H7 (cell line): ENCODE results near the gene C19orf47. TPM values are rescaled to one million over a fixed set of nuclear protein-coding genes. Genes with fewer than 3 reads are reported as not detected.
"Not testable (repeated sequence)": the region's sequence is repeated elsewhere in the genome, so short reads cannot be mapped to it uniquely, and the experiment has no call there.

Experiments used
- DNase-seq: peaks from one replicate; pipeline ENCODE4 v3.0.0; 2012
- H3K27me3 ChIP-seq: 2 replicates; pipeline ENCODE4 v1.6.0; 2011; ENCODE audit warnings: mild to moderate bottlenecking, low read length; ENCODE audit not compliant: control insufficient read depth, insufficient read depth
- H3K36me3 ChIP-seq: replicated peaks from 2 replicates; pipeline ENCODE4 v1.5.1; 2011; ENCODE audit warnings: low read length; ENCODE audit not compliant: control insufficient read depth, insufficient read depth
- H3K4me3 ChIP-seq: 2 replicates; pipeline ENCODE4 v1.5.1; 2011; ENCODE audit warnings: low read depth, mild to moderate bottlenecking, control low read depth, low read length, moderate library complexity; ENCODE audit not compliant: insufficient read depth
- total RNA-seq: library from RNA; depleted of rRNA; stranded (reverse); fragments of >200 nt; shearing (Covaris generic); gene quantifications from 2 replicates; pipeline ENCODE4 v1.2.3, GENCODE V29; 2014

The C19orf47 gene
- total RNA-seq, 1 experiment from 2014 or later, result 11.8 TPM

GRCh38 chr19:40342644-40343311 lies 5.4 kb downstream of the C19orf47 start:
- no peak overlapping the region for H3K4me3 ChIP-seq
- no peak for DNase-seq
- no peaks in the 10 kb centered on the region for H3K27me3 ChIP-seq
- no peaks in the 10 kb centered on the region for H3K36me3 ChIP-seq

DNA sequence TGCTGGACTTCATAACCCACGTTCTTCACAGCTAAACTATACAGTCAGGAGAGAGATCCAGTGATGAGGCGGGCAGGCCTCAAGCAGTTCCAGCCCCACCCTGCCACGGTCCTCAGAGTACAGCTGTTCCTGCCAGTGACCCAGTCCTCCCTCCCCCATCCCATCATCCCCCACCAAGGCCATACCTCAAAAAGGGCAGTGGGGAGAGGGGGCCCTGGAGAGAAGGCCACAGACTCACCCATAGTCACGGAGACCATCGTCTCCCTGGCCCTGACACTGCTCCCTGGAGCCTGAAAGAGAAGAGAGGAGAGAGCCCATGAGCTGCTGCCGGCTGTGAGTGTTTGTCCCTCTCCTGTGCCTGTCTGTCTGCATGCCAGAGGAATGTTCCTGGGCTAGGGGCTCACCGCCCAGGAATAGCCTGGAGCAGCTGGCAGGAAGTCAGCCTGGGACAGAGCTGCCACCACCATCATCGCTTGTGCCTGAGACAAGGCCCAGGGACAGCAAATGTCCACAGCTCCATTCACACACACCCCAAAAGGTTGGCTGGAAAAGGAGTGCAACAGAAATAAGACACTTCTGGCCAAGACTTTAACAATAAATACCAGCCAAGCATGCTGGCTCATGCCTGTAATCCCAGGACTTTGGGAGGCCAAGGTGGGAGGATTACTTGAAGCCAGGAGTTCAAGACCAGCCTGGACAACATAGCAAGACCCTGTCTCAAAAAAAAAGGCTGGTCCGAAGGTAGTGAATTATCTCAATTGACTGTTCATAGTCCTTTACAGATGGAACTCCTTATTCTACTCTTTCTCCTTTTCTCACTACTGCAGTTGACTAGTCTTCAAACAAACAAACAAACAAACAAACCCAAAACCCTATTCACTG lies 6.4 kb downstream of the C19orf47 start:
- no peak for DNase-seq
- Histone ChIP-seq H3K36me3 (no peaks in the 10 kb centered on the region), H3K4me3 (no peak overlapping the region), H3K27me3 (no peaks in the 10 kb centered on the region)

DNA sequence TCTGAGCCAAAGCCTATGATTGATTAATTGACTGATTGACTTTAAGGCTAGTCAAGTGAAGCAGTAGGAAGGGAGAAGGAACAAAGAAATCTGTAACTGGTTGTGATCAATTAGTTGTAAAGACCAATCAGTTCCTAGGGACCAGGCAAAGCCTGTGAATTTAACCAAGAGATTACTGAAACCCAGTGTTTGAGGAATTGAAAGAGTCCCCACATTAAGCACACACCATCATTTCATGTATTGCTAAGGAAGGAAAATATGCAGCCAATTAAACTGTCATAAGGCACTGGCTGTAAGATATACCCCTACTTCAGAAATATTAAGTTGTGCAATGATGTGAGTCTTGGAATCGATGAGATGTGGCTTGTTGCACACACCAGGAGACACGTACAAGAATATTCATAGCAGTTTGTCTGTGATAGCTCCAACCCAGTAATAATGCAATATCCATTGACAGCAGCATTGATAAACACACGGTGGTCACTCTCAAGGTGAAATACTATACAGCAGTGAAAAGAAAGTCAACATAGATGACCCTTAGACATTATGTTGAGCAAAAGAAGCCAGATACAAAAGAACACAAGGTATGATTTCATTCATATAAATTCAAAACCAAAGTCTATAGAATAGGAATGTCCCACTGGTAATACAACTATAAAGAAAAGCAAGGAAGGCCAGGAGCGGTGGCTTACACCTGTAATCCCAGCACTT lies 9.0 kb downstream of the C19orf47 start:
- Histone ChIP-seq H3K36me3 (peaks cover 3% of the 10 kb centered on the region), H3K4me3 (no peak overlapping the region), H3K27me3 (no peaks in the 10 kb centered on the region)
- no peak for DNase-seq

- H3K4me3 ChIP-seq, result no peak overlapping the region
- DNase-seq, result no peak
- peaks cover 5% of the 10 kb centered on the region for H3K36me3 ChIP-seq
- H3K27me3 ChIP-seq, result no peaks in the 10 kb centered on the region
Measured at GRCh38 chr19:40337594-40337993, 10.6 kb downstream of the C19orf47 start.

- H3K4me3 ChIP-seq, result no peak overlapping the region
- no peak for DNase-seq
Measured at GRCh38 chr19:40337107-40337506, 11.1 kb downstream of the C19orf47 start.

DNA sequence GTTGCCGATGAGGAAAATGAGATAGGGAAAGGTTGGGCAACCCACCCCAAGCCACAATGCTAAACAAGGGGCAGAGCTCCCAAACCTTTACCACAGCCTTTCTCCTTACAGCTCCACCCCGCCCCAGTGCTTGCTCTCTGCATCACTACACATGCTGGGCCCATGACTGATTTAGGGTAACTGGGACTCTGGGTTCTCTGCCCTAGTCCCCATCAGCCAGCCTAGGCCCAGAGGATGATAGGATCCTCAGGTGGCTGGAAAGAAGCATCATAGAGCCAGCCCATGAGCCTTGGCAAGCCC lies 11.6 kb downstream of the C19orf47 start:
- no peak for DNase-seq
- no peak overlapping the region for H3K4me3 ChIP-seq
- H3K36me3 ChIP-seq, result peaks cover 6% of the 10 kb centered on the region
- no peaks in the 10 kb centered on the region for H3K27me3 ChIP-seq

More at GRCh38 chr19:40337107-40337506, 11.1 kb downstream of the C19orf47 start:
- Histone ChIP-seq H3K27me3 (no peaks in the 10 kb centered on the region), H3K36me3 (peaks cover 5% of the 10 kb centered on the region)

- Histone ChIP-seq H3K27me3 (no peaks in the 10 kb centered on the region), H3K4me3 (no peak overlapping the region), H3K36me3 (peaks cover 7% of the 10 kb centered on the region)
- no peak for DNase-seq
Measured at GRCh38 chr19:40335855-40336600, 12.2 kb downstream of the C19orf47 start.

GRCh38 chr19:40335101-40335500 lies 13.1 kb downstream of the C19orf47 start:
- peaks cover 10% of the 10 kb centered on the region for H3K36me3 ChIP-seq

DNA sequence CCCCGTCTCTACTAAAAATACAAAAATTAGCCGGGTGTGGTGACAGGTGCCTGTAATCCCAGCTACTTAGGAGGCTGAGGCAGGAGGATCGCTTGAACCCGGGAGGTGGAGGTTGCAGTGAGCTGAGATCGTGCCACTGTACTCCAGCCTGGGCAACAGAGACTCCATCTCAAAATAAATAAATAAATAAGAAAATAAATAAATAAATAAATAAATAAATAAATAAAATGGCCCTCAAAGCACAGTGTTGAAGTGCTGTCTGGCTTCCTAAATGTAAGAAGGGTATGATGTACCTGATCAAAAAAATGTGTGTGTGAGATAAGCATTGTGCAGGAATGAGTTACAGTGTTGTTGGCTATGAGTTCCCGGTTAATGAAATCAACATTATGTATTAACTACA lies 15.1 kb downstream of the C19orf47 start:
- H3K36me3 ChIP-seq, result peaks cover 17% of the 10 kb centered on the region
- not testable (repeated sequence) for H3K27me3 ChIP-seq, H3K4me3 ChIP-seq, DNase-seq

More at GRCh38 chr19:40335101-40335500, 13.1 kb downstream of the C19orf47 start:
- Histone ChIP-seq H3K27me3 (no peaks in the 10 kb centered on the region), H3K4me3 (no peak overlapping the region)
- no peak for DNase-seq

DNA sequence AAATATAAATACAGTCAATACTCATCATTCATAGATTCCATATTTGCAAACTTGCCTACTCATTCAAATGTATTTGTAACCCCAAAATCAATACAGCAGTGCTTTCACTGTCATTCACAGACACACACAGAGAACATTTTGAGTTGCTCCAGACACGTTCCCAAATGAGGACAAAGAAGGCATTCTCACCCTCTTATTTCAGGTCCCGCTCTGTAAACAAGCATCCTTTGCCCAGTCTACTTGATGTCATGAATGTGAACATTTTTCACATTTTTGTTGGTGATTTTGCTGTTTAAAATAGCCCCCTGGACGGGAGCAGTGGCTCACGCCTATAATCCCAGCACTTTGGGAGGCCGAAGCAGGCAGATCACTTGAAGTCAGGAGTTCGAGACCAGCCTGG lies 15.5 kb downstream of the C19orf47 start:
- peaks cover 21% of the 10 kb centered on the region for H3K36me3 ChIP-seq
- no peak for DNase-seq
- H3K4me3 ChIP-seq, result no peak overlapping the region
- no peaks in the 10 kb centered on the region for H3K27me3 ChIP-seq

DNA sequence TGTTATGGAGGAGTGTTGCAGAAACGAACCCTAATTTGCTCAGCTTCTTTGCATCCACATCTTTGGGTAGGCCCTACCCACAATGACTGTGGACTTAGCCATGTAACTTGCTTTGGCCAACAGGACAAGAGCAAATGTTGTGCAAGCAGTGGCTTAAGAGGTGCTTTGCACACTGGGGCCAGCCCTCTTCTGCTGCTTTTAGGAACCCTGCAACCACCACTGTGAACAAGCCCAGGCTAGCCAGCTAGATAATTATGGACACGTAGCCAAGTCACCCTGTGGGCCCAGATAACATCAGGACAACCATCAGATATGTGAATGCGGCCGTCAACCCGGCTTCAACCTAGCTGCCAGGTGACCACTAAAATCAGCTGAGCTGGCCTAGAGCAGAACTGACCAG lies 17.1 kb downstream of the C19orf47 start:
- no peak overlapping the region for H3K4me3 ChIP-seq
- DNase-seq, result no peak
- no peaks in the 10 kb centered on the region for H3K27me3 ChIP-seq
- H3K36me3 ChIP-seq, result peaks cover 25% of the 10 kb centered on the region

DNA sequence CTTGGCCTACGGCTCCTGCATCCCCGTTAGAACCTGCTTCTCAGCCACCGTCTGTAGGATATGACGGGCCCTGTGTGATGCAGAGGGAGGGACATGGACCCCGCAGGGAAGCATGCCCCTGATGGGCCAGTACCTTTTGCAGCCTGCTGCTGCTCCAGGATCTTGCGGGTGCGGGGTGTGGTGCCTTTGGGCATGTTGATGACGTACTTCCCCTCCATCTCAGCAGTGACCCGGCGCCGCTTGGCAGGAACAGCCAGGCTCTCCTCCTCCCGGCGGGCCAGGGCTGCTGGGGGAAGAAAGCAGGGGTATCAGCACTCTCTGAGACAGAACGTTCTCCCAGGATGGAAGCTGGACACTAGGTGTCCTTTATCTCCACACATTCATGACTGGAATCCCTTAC lies 22.0 kb downstream of the C19orf47 start:
- peaks cover 25% of the 10 kb centered on the region for H3K36me3 ChIP-seq
- no peaks in the 10 kb centered on the region for H3K27me3 ChIP-seq
- no peak for DNase-seq
- no peak overlapping the region for H3K4me3 ChIP-seq

DNA sequence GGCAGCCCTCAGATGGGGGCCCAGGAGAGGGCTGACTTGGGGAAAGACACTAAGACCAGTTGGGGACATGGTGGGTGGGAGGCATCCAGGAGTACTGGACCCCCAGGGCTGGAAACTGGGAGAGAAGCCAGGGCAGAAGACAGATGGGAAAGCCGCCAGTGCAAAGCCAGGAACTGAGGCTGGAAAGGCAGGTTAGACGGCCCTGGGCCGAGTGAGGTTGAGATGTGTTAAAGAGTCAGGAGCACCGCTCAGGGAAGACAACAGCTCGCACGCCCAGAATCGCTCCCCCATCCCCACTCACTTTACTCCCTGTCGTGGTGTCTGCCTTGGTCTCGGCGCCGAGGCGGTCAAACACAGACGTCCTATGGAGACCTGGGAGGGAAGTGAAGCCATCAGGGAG lies 24.5 kb downstream of the C19orf47 start:
- H3K27me3 ChIP-seq, result no peaks in the 10 kb centered on the region
- no peak overlapping the region for H3K4me3 ChIP-seq
- DNase-seq, result no peak
- H3K36me3 ChIP-seq, result peaks cover 18% of the 10 kb centered on the region

GRCh38 chr19:40322951-40323615 lies 25.1 kb downstream of the C19orf47 start:
- peaks cover 14% of the 10 kb centered on the region for H3K36me3 ChIP-seq
- H3K4me3 ChIP-seq, result no peak overlapping the region
- no peak for DNase-seq
- no peaks in the 10 kb centered on the region for H3K27me3 ChIP-seq
